HCT116 (cell line): ENCODE results near the gene CACNA1A.

Source experiments
- CBX3 ChIP-seq: IDR thresholded peaks from 2 replicates; pipeline ENCODE4 v1.6.1; 2012; ENCODE audit warnings: low read depth
- CEBPB ChIP-seq: IDR thresholded peaks from 2 replicates; pipeline ENCODE4 v1.6.1; 2012; ENCODE audit warnings: low read depth
- POLR2AphosphoS5 ChIP-seq: IDR thresholded peaks from 2 replicates; pipeline ENCODE4 v1.6.1; 2011; ENCODE audit warnings: mild to moderate bottlenecking, low read depth, low read length, moderate library complexity
- RAD21 ChIP-seq: IDR thresholded peaks from 2 replicates; pipeline ENCODE4 v1.6.1; 2012; ENCODE audit warnings: low read depth, mild to moderate bottlenecking
- SIN3A ChIP-seq: IDR thresholded peaks from 2 replicates; pipeline ENCODE4 v1.6.1; 2012; ENCODE audit warnings: low read depth
- TF ChIP-seq, protein P1 (sequence below), 3 experiments: fragments of 200-600 bp in 1 of 3; sonication (generic) in 1 of 3; IDR thresholded peaks in 2 of 3; conservative IDR thresholded peaks in 1 of 3; 2 replicates each; pipeline ENCODE4 v1.5.1; 2012 to 2017; ENCODE audit warnings: low read depth in 2 of 3, low read length in 2 of 3, antibody characterized with exemption in 1 of 3, borderline replicate concordance in 1 of 3, control low read depth in 1 of 3, mild to moderate bottlenecking in 1 of 3, mixed read lengths in 1 of 3, mixed run types in 1 of 3, moderate library complexity in 1 of 3; ENCODE audit not compliant: insufficient read depth in 1 of 3

DNA sequence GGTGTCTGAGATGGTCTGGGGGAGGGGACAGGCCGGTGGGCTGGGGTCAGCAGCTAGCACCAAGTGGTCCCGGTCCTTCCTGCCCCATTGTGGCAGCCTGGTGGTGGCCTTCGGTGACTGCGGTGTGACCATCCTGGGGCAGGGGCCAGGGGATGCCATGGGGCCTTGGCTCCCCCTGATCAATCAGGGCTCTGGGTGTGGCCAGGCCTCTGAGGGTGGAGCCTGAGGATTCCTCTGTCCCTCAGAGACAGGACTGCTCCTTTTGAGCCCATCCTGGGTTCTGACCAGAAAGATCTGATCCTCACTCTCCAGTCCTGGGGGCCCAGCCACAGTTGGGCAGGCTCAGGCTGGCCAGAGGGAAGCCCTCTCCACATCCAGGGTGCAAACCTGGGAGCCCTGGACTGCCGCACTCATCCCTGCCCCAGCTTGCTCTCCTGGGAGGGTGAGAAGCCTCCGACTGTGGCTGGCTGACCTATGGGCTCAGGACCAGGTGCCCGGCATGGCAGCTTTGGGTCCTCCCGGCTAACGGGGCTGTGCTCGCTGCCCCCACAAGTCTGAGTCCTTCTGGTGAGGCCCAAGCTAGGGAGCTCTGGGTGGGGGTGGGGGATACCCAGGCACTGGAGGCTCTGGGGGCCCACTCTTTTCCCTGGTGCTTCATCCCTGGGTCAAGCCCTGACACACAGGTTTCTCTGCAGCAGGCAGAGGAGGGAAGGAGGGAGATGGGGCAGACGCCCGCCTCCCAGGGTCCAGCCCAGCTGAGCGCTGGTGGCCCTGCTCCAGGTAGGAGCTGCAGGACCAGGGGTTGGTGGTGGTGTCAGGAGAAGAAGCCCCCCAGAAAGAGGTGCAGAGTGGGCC is 296.6 kb downstream of the CACNA1A start:
- TF ChIP-seq, protein P1, sequence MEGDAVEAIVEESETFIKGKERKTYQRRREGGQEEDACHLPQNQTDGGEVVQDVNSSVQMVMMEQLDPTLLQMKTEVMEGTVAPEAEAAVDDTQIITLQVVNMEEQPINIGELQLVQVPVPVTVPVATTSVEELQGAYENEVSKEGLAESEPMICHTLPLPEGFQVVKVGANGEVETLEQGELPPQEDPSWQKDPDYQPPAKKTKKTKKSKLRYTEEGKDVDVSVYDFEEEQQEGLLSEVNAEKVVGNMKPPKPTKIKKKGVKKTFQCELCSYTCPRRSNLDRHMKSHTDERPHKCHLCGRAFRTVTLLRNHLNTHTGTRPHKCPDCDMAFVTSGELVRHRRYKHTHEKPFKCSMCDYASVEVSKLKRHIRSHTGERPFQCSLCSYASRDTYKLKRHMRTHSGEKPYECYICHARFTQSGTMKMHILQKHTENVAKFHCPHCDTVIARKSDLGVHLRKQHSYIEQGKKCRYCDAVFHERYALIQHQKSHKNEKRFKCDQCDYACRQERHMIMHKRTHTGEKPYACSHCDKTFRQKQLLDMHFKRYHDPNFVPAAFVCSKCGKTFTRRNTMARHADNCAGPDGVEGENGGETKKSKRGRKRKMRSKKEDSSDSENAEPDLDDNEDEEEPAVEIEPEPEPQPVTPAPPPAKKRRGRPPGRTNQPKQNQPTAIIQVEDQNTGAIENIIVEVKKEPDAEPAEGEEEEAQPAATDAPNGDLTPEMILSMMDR (IDR thresholded peaks at IDR 0.05 in 2 of 3, conservative IDR thresholded peaks at IDR 0.05 in 1 of 3; ENCODE audit: borderline replicate concordance in 1 of 3, insufficient read depth in 1 of 3, low read depth in 2 of 3, low read length in 2 of 3), result no peak
- TF ChIP-seq POLR2AphosphoS5, result no peak
- TF ChIP-seq CBX3, result no peak
- no peak for TF ChIP-seq RAD21
- no peak for TF ChIP-seq SIN3A
- no peak for TF ChIP-seq CEBPB
